GM12872 (cell line): ENCODE results near the gene RHBDL1.

Source experiments
- CTCF ChIP-seq: IDR thresholded peaks from 3 replicates; pipeline ENCODE4 v1.5.1; 2011; ENCODE audit warnings: low read depth, mild to moderate bottlenecking, low read length, moderate library complexity; ENCODE audit not compliant: insufficient read depth

The RHBDL1 gene

DNA sequence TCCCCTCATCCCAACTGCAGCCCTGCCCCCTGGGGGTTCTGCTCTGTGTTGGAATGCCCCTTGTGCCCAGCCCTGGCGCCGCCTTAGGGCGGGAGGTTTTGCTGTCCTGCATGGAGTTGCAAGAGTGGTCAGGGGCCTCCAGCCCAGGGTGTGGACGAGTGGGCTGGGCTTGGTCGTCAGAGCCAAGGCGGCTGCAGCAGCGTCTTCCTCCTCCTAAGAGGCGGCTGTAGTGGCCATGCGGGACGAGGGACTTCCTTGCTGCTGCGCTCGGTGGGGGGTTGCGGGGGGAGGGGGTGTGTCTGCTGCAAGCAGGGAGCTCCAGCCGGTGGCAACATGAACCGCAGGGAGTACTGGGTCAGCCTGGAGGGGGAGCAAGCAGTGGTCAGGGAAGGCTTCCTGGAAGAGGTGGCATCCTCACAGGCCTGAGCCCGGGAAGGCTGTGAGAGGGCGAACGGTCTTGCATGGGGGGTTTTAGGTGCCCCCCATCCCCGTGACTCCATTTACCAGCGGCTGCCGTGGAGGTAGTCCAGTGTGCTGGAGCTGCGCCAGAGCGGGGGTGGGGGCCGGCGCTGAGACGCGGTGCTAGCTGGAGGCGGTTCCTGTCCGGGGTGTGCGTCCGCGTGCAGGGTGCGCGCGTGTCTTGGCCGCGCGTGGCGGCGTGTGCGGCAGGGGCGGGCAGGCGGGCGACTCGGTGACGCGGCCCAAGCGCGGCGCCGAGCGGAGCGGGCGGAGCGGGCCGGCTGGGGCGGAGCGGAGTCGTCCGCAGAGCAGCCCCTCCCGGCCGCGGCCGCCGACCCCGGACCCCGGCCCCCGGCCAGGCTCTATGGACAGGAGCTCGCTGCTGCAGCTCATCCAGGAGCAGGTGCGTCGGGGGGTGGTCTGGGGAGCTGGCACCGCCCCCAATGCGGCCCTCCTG, at the start of gene RHBDL1:
TSS of gene RHBDL1 (plus strand) at position 704 of the 916 bp plus-strand sequence. CDS start at position 824, 120 bp downstream.
- TF ChIP-seq CTCF = no peak

- TF ChIP-seq CTCF = no peak
Observed at GRCh38 chr16:625977-626765, 49.3 kb upstream of the RHBDL1 start.

GRCh38 chr16:626787-627453, 48.6 kb upstream of the RHBDL1 start:
- no peak for TF ChIP-seq CTCF

GRCh38 chr16:627454-628239, 47.8 kb upstream of the RHBDL1 start:
- no peak for TF ChIP-seq CTCF

DNA sequence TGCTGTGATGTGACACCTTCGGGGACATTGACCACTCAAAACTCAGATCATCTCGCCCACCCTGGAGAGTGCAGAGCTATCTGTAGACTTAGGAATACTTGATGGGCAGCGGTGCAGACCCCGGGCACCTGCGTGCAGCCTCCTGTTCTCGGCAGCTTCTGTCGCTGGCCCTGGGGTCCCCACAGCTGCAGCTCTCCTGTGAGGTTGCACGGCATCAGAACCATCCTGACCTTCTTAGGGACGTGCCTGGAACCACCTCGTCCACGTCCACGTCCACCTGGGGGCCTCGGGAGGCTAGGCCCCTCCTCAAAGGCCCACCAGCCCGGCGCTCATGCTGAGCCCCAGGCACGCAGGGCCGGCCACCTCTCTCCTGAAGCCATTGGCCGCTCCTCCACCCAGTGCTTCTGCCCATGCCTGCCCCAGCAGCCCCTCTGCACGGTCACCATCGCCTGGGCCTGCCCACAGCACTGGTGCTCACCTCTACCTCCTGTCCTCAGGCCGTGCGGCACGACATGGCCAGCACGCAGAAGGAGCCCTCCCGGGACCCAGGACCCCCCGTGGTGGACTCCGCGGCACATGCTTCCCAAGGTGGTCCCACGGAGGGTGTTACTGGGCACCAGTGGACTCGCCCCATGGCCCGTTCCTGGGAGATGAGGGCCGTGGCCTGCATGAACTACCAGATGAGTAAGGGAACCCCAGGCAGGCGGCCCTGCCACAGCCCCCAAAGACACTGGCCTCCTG, 47.0 kb upstream of the RHBDL1 start:
- no peak for TF ChIP-seq CTCF

- no peak for TF ChIP-seq CTCF
Observed at GRCh38 chr16:629185-629832, 46.2 kb upstream of the RHBDL1 start.
